NCI-H2171 treated with DMSO at 0.1 percent for 48 hours (cell line): ENCODE measurements around the gene ELN.
A peak's percentile ranks its signal among the peaks of the same experiment; 100 is the strongest.

ENCODE experiments used
- DNase-seq: peaks from one replicate; lab custom pipeline; 2025; lab: John Stamatoyannopoulos, UW

ELN gene

GRCh38 chr7:74023786-74024185 lies 4.2 kb upstream of the ELN start:
- DNase-seq, result no peak

DNA sequence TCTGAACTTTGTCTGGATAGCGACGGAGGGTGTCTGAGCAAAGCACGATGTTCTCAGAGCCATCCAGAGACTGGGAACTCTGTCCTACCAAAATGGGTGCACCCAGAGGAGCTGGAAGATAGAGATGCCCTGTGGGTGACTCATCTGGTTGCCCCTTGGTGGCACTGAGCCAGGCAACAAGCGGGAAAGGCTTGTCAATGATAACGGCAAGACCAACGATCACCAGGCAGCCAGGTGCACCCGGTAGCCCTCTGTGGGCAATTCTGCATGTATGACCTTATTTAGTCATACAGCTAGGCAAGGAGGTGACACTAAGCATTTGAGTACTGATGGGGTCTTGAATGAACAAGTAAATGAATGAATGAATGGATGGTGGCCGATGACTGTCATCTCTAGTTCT lies 2.8 kb upstream of the ELN start:
- DNase-seq, result peak; percentile 18

- DNase-seq, result no peak
These were observed 2.2 kb upstream of the ELN start for GRCh38 chr7:74025730-74026129.

DNA sequence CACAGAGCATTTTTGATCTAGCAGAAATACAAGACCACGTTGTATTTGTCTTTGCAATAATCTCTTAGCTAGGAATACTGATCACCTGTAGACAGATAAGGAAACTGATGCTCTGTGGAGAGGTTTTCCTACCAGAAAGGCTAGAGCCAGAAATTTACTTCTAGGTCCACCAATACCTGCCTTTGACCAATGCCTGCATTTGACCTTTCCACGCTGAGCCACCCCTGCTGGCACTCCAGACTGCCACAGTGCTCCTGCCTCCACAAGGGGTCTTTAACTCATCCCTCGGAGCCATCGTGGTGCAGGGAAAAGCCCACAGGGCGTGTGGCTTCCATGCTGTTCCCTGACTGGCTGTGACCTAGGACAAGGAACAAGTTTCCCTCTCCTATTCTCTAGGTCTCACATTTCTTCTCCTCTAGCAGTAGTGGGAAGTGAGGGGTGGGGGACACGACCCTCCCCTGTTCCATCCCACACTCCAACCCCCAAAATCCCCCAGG lies 1.5 kb upstream of the ELN start:
- DNase-seq, result no peak

- peak; percentile 41 for DNase-seq
These were observed 880 bp upstream of the ELN start for GRCh38 chr7:74026903-74027682.

GRCh38 chr7:74028321-74028838 lies 407 bp downstream of the ELN start:
- DNase-seq, result no peak

DNA sequence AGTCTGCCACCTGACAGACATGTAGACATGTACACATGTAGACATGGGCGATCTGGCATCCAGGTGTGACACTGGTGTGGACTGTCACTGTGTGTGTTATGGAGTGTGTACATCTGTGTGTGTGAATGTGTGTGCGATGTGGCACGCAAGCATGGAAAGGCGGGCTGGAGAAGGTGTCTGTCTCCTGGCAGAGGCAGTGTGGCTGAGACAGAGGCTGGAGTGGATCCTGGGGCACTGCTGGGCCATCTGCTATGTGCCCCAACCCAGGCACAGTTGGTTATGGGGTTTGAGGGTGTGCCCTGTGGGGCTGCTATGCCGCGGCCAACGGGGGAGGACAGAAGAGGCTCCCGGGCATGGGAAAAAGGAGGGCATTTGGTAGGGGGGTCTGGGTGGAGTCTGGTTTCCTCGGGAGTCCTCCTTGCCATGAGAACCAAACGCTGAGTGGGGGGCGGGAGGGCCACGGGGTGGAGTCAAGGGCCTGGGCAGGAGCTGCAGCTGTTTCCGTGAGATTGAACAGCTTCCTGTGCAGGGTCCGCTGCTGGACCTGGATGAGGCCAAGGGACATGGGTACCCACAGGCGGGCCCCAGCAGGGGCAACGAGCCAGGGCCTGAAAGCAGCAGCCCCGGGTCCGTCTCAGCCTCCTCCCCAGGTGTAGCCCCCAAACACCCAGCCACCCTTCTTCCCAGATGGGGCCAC lies 1.3 kb downstream of the ELN start:
- peak; percentile 36 for DNase-seq

GRCh38 chr7:74029991-74030415 lies 2.0 kb downstream of the ELN start:
- peak; percentile 61 for DNase-seq

- DNase-seq, result no peak
These were observed 2.9 kb downstream of the ELN start for GRCh38 chr7:74030861-74031260.

DNA sequence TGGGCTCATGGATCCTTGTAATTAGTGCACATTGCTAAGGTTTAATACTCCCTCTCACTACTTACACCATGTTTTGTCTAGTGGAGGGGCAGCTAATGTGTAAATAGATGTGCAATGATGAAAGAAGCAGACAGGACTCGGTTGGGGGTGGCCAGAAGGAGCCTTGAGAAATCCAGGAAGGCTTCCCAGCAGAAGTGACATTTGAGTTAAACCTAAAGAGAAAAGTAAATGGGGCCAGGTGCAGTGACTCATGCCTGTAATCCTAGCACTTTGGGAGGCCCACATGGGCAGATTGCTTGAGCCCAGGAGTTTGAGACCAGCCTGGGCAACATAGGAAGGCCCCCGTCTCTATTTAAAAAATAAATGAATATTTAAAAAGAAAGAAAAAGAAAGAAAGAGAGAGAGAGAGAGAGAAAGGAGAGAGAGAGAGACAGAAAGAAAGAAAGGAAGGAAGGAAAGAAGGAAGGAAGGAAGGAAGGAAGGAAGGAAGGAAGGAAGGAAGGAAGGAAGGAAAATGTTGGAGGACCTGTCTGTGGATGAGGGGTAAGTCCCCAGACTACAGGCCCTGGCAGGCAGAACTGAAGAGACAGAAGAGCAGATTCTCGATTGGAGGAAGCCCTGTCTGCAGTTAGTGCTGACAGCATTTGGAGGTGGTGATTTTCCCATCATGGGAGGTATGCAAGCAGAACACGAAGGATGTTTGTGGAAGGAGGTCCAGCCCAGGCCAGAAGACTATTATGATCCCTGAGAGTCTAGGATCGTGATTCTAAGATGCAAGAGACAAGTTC lies 3.6 kb downstream of the ELN start:
- DNase-seq, result no peak

DNA sequence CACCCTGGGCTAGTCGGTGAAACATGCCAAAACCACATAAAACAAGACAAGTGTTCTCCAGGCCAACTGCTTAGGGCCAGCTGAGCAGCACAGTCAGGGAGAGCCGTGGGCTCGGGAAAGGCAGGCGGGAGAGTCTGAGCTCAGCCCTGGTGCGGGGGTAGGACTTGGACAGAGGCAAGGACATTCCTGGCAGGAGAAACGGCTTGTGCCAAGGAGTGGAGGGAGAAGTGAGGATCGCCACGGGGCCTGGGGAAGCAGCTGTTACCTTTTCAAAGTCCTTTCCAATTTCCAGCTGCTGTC lies 4.2 kb downstream of the ELN start:
- peak; percentile 38 for DNase-seq

DNA sequence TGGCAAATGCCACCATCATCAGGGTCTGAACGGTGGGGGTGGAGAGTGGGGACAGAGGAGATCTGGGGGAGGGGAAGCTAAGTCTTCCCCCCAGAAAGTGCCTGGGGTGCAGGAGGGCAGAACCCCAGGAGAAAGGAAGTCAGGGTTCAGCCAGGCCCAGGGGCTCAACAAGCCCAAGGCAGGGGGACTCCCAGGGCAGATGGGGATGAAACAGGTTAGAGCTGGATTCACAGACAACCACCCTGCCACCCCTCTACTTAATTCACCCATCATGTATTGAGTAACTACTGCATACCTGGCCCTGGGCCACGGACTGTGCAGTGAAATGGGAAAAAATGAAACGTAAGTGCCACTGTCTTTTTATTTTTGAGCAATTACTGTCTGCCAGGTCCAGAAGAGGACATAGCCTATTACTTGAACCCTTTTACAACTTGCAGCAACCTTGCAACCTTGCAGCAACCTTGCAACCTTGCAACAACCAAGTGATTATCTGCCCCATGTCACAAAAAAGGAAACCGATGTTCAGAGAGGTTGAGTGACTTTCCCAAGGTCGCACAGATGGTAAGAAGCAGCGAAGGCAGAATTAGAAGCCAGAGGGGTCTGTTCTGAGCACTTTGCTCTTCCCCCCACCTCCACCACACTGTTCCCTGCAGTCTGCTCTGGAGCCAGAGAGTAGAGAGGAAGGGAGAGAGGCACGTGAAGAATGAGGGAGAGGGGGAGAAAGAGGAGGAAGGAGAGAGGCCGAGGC lies 4.8 kb downstream of the ELN start:
- no peak for DNase-seq

- peak; percentile 20 for DNase-seq
These were observed 5.7 kb downstream of the ELN start for GRCh38 chr7:74033372-74034311.

- DNase-seq, result no peak
These were observed 9.6 kb downstream of the ELN start for GRCh38 chr7:74037609-74038008.

DNA sequence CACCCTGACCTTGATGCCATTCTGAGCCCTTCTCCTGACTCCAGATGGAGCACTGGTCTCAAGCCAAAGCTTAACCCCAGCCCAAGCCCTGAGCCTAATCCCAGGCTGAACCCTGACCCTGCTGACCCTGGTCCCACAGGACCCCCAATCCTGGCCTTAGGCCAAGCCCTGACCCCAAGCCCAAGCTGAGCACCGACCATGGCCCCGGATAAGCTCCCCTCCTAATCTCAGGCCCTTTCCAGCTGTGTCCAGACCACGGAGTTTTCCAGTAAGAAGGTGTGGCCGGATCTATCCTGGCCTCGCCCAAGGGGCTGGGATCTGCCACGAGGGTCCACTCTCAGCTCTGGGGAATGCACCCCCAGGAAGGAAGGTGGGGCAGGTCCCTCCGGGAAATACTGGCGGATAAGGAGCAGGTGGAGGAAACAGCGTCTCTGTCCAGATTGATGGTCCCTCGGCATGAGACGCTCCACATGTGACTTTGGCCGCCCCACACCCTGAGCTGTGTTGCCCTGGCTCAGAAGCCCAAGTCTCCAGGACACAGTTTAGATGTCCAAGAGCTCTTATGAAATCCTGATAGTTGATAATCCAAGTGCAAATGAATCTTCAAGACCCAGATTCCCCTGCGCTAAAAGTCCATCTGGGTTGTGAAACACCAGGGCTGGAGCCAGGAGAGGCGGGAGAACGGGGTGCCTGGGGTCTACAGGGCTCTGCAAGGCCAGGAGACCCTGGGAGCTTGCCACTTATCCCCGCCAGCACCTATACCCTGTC lies 10.4 kb downstream of the ELN start:
- DNase-seq, result no peak

DNA sequence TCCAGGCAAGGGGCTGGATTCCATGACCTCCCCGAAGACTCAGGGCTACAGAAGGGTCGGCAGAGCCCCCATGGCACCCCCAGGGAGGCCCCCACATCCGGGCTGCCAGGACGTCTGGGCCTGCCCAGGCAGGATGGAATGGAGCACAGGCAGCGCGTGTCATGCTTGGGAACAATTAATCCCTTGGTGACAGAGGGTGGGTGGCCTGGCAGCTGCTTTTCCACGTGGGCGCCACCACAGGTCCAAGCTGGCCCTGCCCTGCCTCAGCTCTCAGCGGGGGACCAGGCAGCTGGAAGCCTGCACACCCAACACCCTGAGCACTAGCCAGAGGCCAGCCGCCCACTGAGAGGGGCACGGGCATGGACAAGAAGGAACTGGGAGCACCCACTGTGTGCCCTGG lies 11.4 kb downstream of the ELN start:
- DNase-seq, result peak; percentile 78

GRCh38 chr7:74040101-74040790 lies 12.3 kb downstream of the ELN start:
- no peak for DNase-seq

- DNase-seq, result no peak
These were observed 13.0 kb downstream of the ELN start for GRCh38 chr7:74040791-74041520.
